Measurements from ENCODE around the gene ERCC2. TPM values are rescaled to one million over a fixed set of nuclear protein-coding genes. Genes with fewer than 3 reads are reported as not detected.

The ERCC2 gene
- total and polyA plus RNA-seq, 2 of the 8 experiments (the other 6 are each of a cell fraction or from before 2014, with no cell fraction given), result 107 to 117 TPM

DNA sequence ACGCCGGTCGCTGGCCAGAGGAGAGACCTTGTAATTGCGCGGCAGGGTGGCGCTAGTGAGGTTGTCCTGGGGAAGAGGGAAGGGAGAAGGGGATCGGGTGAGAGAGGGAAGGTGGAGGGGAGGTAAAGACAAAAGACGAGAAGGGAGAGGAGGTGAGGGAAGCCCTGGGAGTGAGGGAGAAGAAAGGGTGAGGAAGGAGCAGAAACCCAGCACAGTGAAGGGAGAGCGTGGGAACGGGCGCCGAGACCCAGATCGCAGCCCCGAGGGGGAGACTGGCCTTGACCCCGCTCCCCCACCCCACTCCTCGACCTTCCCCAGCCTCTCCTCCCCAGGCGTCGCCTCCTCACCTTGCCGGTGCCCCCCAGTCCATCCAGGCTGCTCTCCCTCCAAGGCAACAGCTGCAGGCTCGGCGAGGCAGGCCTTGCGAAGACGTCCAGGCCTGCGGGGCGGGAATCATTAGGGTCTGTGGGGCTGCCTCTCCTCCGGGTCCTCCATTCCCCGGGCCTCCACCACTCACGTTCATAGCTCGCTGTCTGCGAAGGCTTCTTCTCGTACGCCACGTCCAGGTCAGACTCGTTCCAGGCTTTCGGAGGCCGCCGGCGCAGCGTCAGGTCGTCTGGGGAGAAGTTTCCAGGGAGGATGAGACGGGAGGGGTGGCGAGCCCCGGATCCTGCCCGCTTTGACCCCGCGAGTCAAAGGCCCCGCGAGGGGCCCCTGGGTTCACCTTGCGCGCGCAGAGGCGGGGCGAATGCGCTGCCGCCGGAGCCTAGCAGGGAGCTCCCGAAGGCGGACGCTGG is 25.6 kb upstream of the ERCC2 start:
- no peak overlapping the region for H3K27ac ChIP-seq (ENCODE audit: low read depth, low read length)
- ChIA-PET POLR2A (ENCODE audit: partially characterized antibody) (interaction anchor here (0.7 to 4.2 kb wide), 17 partner anchors 8 to 281 kb away, joined by 3 to 27 read pairs (median 4); partner anchors contain the start of genes ERCC1, FOSB and PPP1R13L), CTCF (ENCODE audit: partially characterized antibody) (interaction anchor here (0.5 to 4.2 kb wide), 15 partner anchors 8 to 1193 kb away, joined by 3 to 32 read pairs (median 4); partner anchors contain the start of gene PPP1R13L)
- no peak overlapping the region for H2AFZ ChIP-seq (ENCODE audit: low read length)
- peaks cover 2 to 12% (median 6%) of the 10 kb centered on the region in 4 experiments; a peak in 6 of 7 replicates for H3K4me1 ChIP-seq (replicated peaks in 1 of 4; ENCODE audit: control insufficient read depth in 3 of 4, insufficient read depth in 4 of 4, low read length in 3 of 4)
- DNase-seq (ENCODE audit: low read depth in 1 of 2, low spot score in 2 of 2), result peak in 1 of 2 experiments; percentile 85
- H4K91ac ChIP-seq (replicated peaks; ENCODE audit: insufficient read length, low read length), result peak overlapping the region; percentile 38
- H3K14ac ChIP-seq (ENCODE audit: insufficient read length), result no peak overlapping the region
- H2BK12ac ChIP-seq (ENCODE audit: low read depth, low read length), result 0 out of 2 replicates have a peak overlapping the region, but pooled peaks have one; percentile 19
- H3K79me1 ChIP-seq (ENCODE audit: low read depth, low read length), result no peaks in the 10 kb centered on the region
- H3K9ac ChIP-seq (replicated peaks in 1 of 4; ENCODE audit: extremely low read depth in 1 of 4, low read depth in 3 of 4, low read length in 3 of 4), result no peak overlapping the region
- peaks cover 14% of the 10 kb centered on the region for H3K23me2 ChIP-seq (ENCODE audit: low read depth, low read length)
- peaks cover 17 to 30% (median 22%) of the 10 kb centered on the region in 4 experiments for H3K27me3 ChIP-seq (replicated peaks in 1 of 4; ENCODE audit: control insufficient read depth in 3 of 4, extremely low read depth in 1 of 4, insufficient read depth in 3 of 4, low read length in 3 of 4)
- H3K79me2 ChIP-seq (ENCODE audit: control insufficient read depth in 1 of 2, insufficient read depth in 2 of 2, low read length in 2 of 2), result no peaks in the 10 kb centered on the region
- H3K36me3 ChIP-seq (ENCODE audit: control insufficient read depth in 2 of 4, insufficient read depth in 4 of 4, low read length in 3 of 4), result peaks cover 0 to 6% (median 0%) of the 10 kb centered on the region in 4 experiments; a peak in 1 of 8 replicates
- no peak overlapping the region for H2BK120ac ChIP-seq (replicated peaks; ENCODE audit: low read depth, low read length)
- H3K18ac ChIP-seq (ENCODE audit: extremely low read depth, low read length), result peak overlapping the region; percentile 87
- FAIRE-seq, result peak; percentile 73
- H3K4me2 ChIP-seq (ENCODE audit: insufficient read depth in 1 of 2, low read depth in 2 of 2, low read length in 2 of 2), result peak overlapping the region; percentile 69 to 78
- no peak overlapping the region for H3K56ac ChIP-seq (replicated peaks; ENCODE audit: insufficient read length, low read depth, low read length)
- H2BK5ac ChIP-seq (ENCODE audit: low read depth, low read length), result peak overlapping the region; percentile 18; the same call in 1 of the 2 replicates
- no peak overlapping the region for H3K4ac ChIP-seq (replicated peaks; ENCODE audit: insufficient read length, low read depth, low read length)
- no peak overlapping the region for H3K23ac ChIP-seq (ENCODE audit: insufficient read length)
- 5% methylated on average over 38 of the region's 59 CpGs; no CpG with 5 or more reads in 1 of the 2 experiments for WGBS, 2 experiments (ENCODE audit: extremely low coverage in 1 of 2, insufficient coverage in 1 of 2, insufficient read length in 1 of 2, insufficient replicate concordance in 2 of 2, low coverage in 1 of 2, low lambda C conversion rate in 2 of 2, missing lambda C conversion rate in 1 of 2)
- peak overlapping the region; percentile 21; the same call in 1 of the 2 replicates for H2BK20ac ChIP-seq (ENCODE audit: low read length)
- peak overlapping the region; percentile 7; the same call in 1 of the 2 replicates for H4K8ac ChIP-seq (ENCODE audit: extremely low read depth, insufficient read depth, low read length)
- no peak overlapping the region for H2BK15ac ChIP-seq (ENCODE audit: low read length)
- peaks cover 2 to 3% of the 10 kb centered on the region in 2 experiments for H4K20me1 ChIP-seq (replicated peaks in 1 of 2; ENCODE audit: control insufficient read depth in 1 of 2, insufficient read depth in 2 of 2, low read length in 2 of 2)
- H4K5ac ChIP-seq (ENCODE audit: insufficient read length, low read depth, low read length), result no peak overlapping the region
- H3K4me3 ChIP-seq (ENCODE audit: extremely low read depth in 1 of 4, insufficient read depth in 2 of 4, low read depth in 3 of 4, low read length in 4 of 4), result peak overlapping the region; percentile 23 to 59 (median 40)
- no peaks in the 10 kb centered on the region for H3K9me3 ChIP-seq (ENCODE audit: insufficient read depth in 2 of 2, low read depth in 1 of 2, low read length in 1 of 2)
- no peak overlapping the region for H2AK5ac ChIP-seq (ENCODE audit: low read depth, low read length)
- TF ChIP-seq SUZ12 (IDR thresholded peaks at IDR 0.05; ENCODE audit: low read length) (peak; percentile 64), TBP (IDR thresholded peaks at IDR 0.05; ENCODE audit: low read depth, low read length) (no peak; the same call in 1 of the 2 replicates), BACH1 (IDR thresholded peaks at IDR 0.05; ENCODE audit: low read length) (no peak; the same call in 1 of the 2 replicates), JUND (IDR thresholded peaks at IDR 0.05; ENCODE audit: low read length) (no peak), RBBP5 (IDR thresholded peaks at IDR 0.05; ENCODE audit: borderline replicate concordance, low read depth, low read length) (0 out of 2 replicates have a peak, but pooled peaks have one; percentile 18), EGR1 (IDR thresholded peaks at IDR 0.05; ENCODE audit: borderline replicate concordance, low read depth, low read length) (peak; percentile 78), HDAC2 (IDR thresholded peaks at IDR 0.05; ENCODE audit: borderline replicate concordance in 1 of 2, low read depth in 2 of 2, low read length in 2 of 2) (no peak), SP1 (IDR thresholded peaks at IDR 0.05; ENCODE audit: low read depth, low read length) (0 out of 2 replicates have a peak, but pooled peaks have one; percentile 14), ASH2L (IDR thresholded peaks at IDR 0.05; ENCODE audit: low read length) (peak; percentile 84)
- TF ChIP-seq, protein P1, sequence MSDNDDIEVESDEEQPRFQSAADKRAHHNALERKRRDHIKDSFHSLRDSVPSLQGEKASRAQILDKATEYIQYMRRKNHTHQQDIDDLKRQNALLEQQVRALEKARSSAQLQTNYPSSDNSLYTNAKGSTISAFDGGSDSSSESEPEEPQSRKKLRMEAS (IDR thresholded peaks at IDR 0.05), result peak; percentile 18; the same call in 1 of the 2 replicates
